Activated T-helper 1 cell treated with anti-CD3 and anti-CD28 coated beads, Interleukin-12 subunit alpha, Interleukin-12 subunit beta, Interleukin-2, Interleukin-4 antibody, amounts not matched to agents 30 ng/mL and 10 ng/mL and 1 ng/mL, durations not matched to agents 14 hours and 24 hours and 36 hours (primary cell): ENCODE measurements around the gene HOXB2. TPM values are rescaled to one million over a fixed set of nuclear protein-coding genes. Genes with fewer than 3 reads are reported as not detected.

Source experiments
- DNase-seq: peaks from one replicate; pipeline ENCODE4 v3.0.0; 2021; ENCODE audit warnings: low spot score
- H3K27ac Mint-ChIP-seq: one replicate; pipeline ENCODE4 v1.8.0; 2021; ENCODE audit warnings: mild to moderate bottlenecking, mixed read lengths
- H3K27me3 Mint-ChIP-seq: one replicate; pipeline ENCODE4 v1.8.0; 2022; ENCODE audit warnings: mild to moderate bottlenecking, moderate library complexity, mixed read lengths; ENCODE audit not compliant: insufficient read depth
- H3K36me3 Mint-ChIP-seq: one replicate; pipeline ENCODE4 v1.8.0; 2021; ENCODE audit warnings: low read depth, mixed read lengths
- H3K4me1 Mint-ChIP-seq: one replicate; pipeline ENCODE4 v1.8.0; 2021; ENCODE audit warnings: low read depth, mixed read lengths
- H3K4me3 Mint-ChIP-seq: one replicate; pipeline ENCODE4 v1.8.0; 2021; ENCODE audit warnings: mild to moderate bottlenecking, moderate library complexity, mixed read lengths
- H3K9me3 Mint-ChIP-seq: one replicate; pipeline ENCODE4 v1.8.0; 2021; ENCODE audit warnings: mixed read lengths
- intact Hi-C: fragments of 100-400 bp; cut with micrococcal nuclease; formaldehyde crosslinking; loops from one replicate; pipeline ENCODE4 v1.15.1; 2024
- total RNA-seq: library from RNA; stranded (reverse); gene quantifications from 2 replicates; pipeline ENCODE4 v1.2.3, GENCODE V29; 2022

Gene HOXB2
- total RNA-seq, 1 donor from 2014 or later: 32.8 TPM

GRCh38 chr17:48529683-48530009 is 15.3 kb downstream of the HOXB2 start:
- intact Hi-C loops: no loop called here

GRCh38 chr17:48528936-48529682 is 15.8 kb downstream of the HOXB2 start:
- H3K4me1 Mint-ChIP-seq: no peaks in the 10 kb centered on the region
- no peak for DNase-seq
- no peak overlapping the region for H3K4me3 Mint-ChIP-seq
- H3K27ac Mint-ChIP-seq: no peak overlapping the region
- H3K36me3 Mint-ChIP-seq: no peaks in the 10 kb centered on the region
- H3K9me3 Mint-ChIP-seq: no peaks in the 10 kb centered on the region
- intact Hi-C loops: no loop called here
- H3K27me3 Mint-ChIP-seq: peaks cover 57% of the 10 kb centered on the region

More at GRCh38 chr17:48529683-48530009, 15.3 kb downstream of the HOXB2 start:
- Mint-ChIP-seq H3K4me1 (no peaks in the 10 kb centered on the region), H3K27ac (no peak overlapping the region), H3K4me3 (no peak overlapping the region), H3K36me3 (no peaks in the 10 kb centered on the region), H3K9me3 (no peaks in the 10 kb centered on the region), H3K27me3 (peaks cover 51% of the 10 kb centered on the region)
- no peak for DNase-seq

- Mint-ChIP-seq H3K4me1 (no peaks in the 10 kb centered on the region), H3K27me3 (peaks cover 60% of the 10 kb centered on the region), H3K36me3 (no peaks in the 10 kb centered on the region)
These were observed 16.6 kb downstream of the HOXB2 start for GRCh38 chr17:48528153-48528935.

GRCh38 chr17:48527547-48527932 is 17.4 kb downstream of the HOXB2 start:
- Mint-ChIP-seq H3K27me3 (peaks cover 64% of the 10 kb centered on the region), H3K4me3 (no peak overlapping the region), H3K36me3 (no peaks in the 10 kb centered on the region), H3K9me3 (no peaks in the 10 kb centered on the region), H3K27ac (no peak overlapping the region), H3K4me1 (no peaks in the 10 kb centered on the region)
- intact Hi-C loops: no loop called here
- no peak for DNase-seq

More at GRCh38 chr17:48528153-48528935, 16.6 kb downstream of the HOXB2 start:
- Mint-ChIP-seq H3K4me3 (no peak overlapping the region), H3K9me3 (no peaks in the 10 kb centered on the region), H3K27ac (no peak overlapping the region)
- no peak for DNase-seq
- intact Hi-C loops: no loop called here

DNA sequence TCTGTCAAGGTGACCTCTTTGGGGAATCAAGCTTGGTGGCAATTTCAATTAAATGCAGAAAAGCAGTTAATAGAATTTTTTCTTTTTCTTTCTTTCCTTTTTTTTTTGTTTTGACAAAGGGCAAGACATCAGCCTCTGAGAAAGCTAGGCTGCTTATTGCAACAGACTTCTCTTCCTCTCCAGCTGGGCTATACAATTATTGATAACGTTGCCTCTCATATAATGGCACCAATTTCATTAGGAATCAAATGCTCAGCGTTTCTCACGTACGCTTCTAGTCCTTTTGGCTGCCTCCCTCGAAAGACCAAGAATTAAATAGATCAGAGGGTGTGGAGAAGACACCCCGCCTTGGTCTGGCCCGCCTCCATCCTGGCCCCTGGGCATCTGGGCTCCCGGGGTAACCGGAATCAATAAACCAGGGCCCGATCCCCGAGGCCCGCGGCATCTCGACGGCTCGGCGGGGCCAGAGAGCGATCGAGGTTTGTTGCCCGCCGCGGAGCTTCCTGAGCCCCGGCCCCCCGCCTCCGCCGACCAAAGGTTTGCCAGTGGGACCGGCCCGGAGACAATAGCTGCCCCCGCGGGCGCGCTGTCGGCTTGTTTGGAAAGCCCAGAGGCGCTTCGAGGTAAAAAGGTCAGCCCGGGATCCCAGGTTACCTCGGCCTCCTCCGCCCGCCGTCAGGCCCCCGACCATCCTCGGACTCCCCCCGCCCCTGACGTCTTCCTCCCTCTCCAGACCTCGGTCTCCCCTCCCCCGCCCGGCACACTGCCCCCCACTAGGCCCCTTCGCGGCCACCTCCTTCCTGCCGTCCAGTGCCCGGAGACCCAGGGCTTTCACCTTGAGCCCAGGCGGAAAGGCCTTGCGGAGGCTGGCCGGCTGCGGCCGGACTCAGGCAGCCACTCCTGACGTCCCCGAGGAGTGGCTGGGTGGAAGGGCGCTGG is 18.0 kb downstream of the HOXB2 start:
- no peak overlapping the region for H3K4me3 Mint-ChIP-seq
- H3K9me3 Mint-ChIP-seq: no peaks in the 10 kb centered on the region
- intact Hi-C loops: no loop called here
- no peaks in the 10 kb centered on the region for H3K4me1 Mint-ChIP-seq
- H3K36me3 Mint-ChIP-seq: no peaks in the 10 kb centered on the region
- H3K27ac Mint-ChIP-seq: no peak overlapping the region
- DNase-seq: no peak
- peaks cover 59% of the 10 kb centered on the region for H3K27me3 Mint-ChIP-seq

GRCh38 chr17:48523010-48523409 is 21.9 kb downstream of the HOXB2 start:
- Mint-ChIP-seq H3K27ac (no peak overlapping the region), H3K27me3 (peaks cover 55% of the 10 kb centered on the region), H3K4me3 (no peak overlapping the region), H3K9me3 (no peaks in the 10 kb centered on the region), H3K4me1 (peaks cover 16% of the 10 kb centered on the region), H3K36me3 (no peaks in the 10 kb centered on the region)
- DNase-seq: no peak
- intact Hi-C loops: no loop called here

GRCh38 chr17:48522031-48522653 is 22.8 kb downstream of the HOXB2 start:
- Mint-ChIP-seq H3K27ac (no peak overlapping the region), H3K36me3 (no peaks in the 10 kb centered on the region), H3K4me3 (no peak overlapping the region), H3K27me3 (peaks cover 57% of the 10 kb centered on the region), H3K9me3 (no peaks in the 10 kb centered on the region), H3K4me1 (peaks cover 22% of the 10 kb centered on the region)
- no peak for DNase-seq
- intact Hi-C loops: no loop called here

GRCh38 chr17:48520631-48521079 is 24.3 kb downstream of the HOXB2 start:
- H3K4me3 Mint-ChIP-seq: no peak overlapping the region
- peaks cover 57% of the 10 kb centered on the region for H3K27me3 Mint-ChIP-seq
- DNase-seq: no peak
- no peaks in the 10 kb centered on the region for H3K9me3 Mint-ChIP-seq
- H3K36me3 Mint-ChIP-seq: no peaks in the 10 kb centered on the region
- intact Hi-C loops: no loop called here
- H3K4me1 Mint-ChIP-seq: peaks cover 27% of the 10 kb centered on the region
- H3K27ac Mint-ChIP-seq: no peak overlapping the region

DNA sequence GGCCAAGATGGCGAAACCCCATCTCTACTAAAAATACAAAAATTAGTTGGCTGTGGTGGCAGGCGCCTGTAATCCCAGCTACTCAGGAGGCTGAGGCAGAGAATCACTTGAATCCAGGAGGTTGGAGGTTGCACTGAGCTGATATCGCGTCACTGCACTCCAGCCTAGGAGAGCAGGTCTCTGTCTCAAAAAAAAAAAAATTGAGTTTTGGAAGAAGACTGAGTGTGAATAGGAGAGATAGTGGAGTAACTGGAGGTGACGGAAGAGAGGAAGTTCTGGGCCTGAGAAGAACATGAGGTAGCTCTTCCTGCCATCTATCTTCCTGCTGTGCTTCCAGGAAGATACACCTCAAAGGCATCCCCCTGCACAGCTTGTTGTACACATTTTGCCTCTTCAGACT is 25.5 kb downstream of the HOXB2 start:
- Mint-ChIP-seq H3K4me3 (no peak overlapping the region), H3K27ac (peak overlapping the region; percentile 40), H3K4me1 (peaks cover 38% of the 10 kb centered on the region), H3K27me3 (peaks cover 52% of the 10 kb centered on the region), H3K9me3 (no peaks in the 10 kb centered on the region), H3K36me3 (no peaks in the 10 kb centered on the region)
- DNase-seq: no peak
- intact Hi-C loops: no loop called here

DNA sequence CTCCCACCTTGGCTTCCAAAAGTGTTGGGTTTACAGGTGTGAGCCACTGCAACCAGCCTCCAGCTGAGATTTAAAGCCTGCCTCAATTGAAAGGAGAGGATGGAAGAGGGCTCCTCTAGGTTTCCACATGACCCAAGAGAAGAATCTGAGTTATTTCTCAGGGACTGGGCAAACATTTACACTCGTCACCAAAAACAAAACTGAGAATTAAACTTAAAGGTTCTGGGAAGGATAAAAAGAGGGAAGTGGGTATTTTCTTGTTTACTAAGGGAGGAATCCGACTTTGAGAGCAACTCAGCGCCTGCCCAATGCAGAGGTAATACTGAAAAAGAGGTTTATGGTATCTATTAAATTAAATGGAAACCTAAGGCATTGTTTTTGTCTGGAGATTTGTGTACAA is 27.4 kb downstream of the HOXB2 start:
- Mint-ChIP-seq H3K4me1 (peaks cover 58% of the 10 kb centered on the region), H3K9me3 (no peaks in the 10 kb centered on the region), H3K27me3 (peaks cover 36% of the 10 kb centered on the region), H3K36me3 (no peaks in the 10 kb centered on the region), H3K4me3 (no peak overlapping the region), H3K27ac (no peak overlapping the region)
- intact Hi-C loops: no loop called here
- DNase-seq: no peak

DNA sequence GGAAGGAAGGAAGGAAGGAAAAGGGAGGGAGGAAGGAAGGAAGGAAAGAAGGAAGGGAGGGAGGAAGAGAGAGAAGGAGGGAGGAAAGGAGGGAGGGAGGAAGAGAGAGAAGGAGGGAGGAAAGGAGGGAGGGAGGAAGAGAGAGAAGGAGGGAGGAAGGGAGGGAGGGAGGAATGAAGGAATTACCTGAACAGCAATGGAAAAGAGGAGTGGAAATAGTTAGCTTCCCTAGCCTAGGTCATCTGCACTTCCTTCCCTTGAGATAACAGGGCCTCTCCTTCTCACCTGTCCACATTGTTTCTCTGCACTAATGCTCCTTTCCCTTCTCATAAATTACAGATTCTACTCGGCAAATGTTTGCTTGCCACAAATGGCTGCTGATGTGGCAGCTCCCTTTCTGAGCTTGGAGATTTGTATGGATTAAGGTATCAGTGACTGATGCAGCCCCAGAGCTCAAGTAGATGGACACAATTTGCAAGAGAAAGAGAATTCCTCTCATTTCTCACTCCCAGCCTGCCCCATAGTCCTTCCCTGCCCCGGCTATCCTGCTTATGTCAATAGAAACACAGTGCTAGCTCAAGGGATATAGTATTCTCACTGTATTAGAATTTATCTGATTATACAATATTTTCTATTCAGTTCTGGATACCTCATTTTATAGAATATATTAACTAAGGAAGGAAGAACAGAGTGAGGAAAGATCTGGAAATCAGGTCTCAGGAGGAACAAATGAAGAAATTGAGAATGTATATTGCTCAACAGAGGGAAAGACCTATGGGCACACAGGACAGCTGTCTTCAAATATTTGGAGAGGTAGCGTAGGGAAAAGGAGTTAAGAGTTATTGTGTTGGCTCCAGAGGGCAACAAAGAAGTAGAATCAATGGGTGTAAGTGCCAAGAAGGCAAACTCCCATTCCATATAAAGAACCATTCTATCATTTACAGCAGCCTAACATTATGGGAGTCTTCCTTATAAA is 28.7 kb downstream of the HOXB2 start:
- peaks cover 69% of the 10 kb centered on the region for H3K4me1 Mint-ChIP-seq
- H3K9me3 Mint-ChIP-seq: no peaks in the 10 kb centered on the region
- no peak for DNase-seq
- no peak overlapping the region for H3K27ac Mint-ChIP-seq
- no peaks in the 10 kb centered on the region for H3K36me3 Mint-ChIP-seq
- no peak overlapping the region for H3K4me3 Mint-ChIP-seq
- intact Hi-C loops: no loop called here
- H3K27me3 Mint-ChIP-seq: peaks cover 36% of the 10 kb centered on the region
